ENCODE results near the gene SMIM41. TPM values are rescaled to one million over a fixed set of nuclear protein-coding genes. Genes with fewer than 3 reads are reported as not detected.

The SMIM41 gene
- total RNA-seq, 6 experiments from 2014 or later, result not detected

DNA sequence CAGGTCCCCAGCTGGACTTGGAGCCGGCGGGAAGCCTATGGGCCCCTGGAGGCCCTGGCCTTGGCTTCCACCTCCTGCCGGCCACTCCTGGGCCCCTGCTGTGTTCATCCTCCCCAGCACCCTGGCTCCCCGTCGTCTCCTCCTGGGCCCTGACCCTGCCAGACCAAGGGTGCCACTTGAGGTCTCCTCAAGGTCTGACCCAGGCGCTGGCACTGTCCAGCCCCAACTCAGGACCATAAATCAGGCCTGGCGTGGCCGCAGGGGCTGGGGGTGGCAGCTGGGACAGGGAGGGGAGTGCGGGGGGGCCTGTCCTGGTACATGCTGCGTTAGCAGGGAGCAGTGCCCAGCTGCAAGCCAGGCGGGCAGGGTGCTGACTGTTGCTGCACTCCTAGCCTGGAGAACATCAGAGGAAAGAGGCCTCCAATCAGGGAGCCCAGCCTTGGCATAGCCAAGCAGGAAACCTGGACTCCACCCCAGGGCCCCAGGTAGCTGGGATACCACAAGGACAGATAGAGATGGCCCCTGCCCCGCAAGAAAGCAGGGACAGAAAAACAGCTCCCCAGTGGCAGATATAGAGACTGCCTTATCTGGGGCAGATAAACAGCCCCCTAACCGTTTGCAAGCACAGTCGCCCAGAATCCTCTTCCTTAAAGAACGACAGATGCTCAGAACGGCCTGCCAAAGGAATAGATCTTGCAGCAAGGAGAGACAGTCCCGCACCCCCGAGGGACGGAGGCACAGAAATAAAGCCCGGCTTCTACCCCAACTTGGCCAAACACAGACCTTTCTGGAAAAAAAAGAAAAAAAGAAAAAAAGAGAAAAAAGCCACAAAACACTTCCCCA is 16.2 kb upstream of the SMIM41 start:
- Mint-ChIP-seq H3K36me3 (ENCODE audit: low read depth) (no peaks in the 10 kb centered on the region; the same call in 1 of the 2 replicates), H3K4me3 (no peak overlapping the region), H3K4me1 (ENCODE audit: low read depth) (peaks cover 38% of the 10 kb centered on the region), H3K27ac (peak overlapping the region; percentile 92), H3K27me3 (ENCODE audit: insufficient read depth) (peaks cover 41% of the 10 kb centered on the region), H3K9me3 (no peaks in the 10 kb centered on the region; the same call in 1 of the 2 replicates)
- DNase-seq, result no peak
- TF ChIP-seq CTCF (IDR thresholded peaks at IDR 0.05), result no peak

- peak; percentile 64 for DNase-seq
- Mint-ChIP-seq H3K27me3 (ENCODE audit: insufficient read depth) (peaks cover 33% of the 10 kb centered on the region), H3K9me3 (no peaks in the 10 kb centered on the region; the same call in 1 of the 2 replicates), H3K4me3 (peak overlapping the region; percentile 26; the same call in 1 of the 2 replicates), H3K36me3 (ENCODE audit: low read depth) (no peaks in the 10 kb centered on the region), H3K27ac (peak overlapping the region; percentile 92), H3K4me1 (ENCODE audit: low read depth) (peaks cover 41% of the 10 kb centered on the region)
- TF ChIP-seq CTCF (IDR thresholded peaks at IDR 0.05), result no peak
Measured at GRCh38 chr12:52063981-52064649, 15.4 kb upstream of the SMIM41 start.

GRCh38 chr12:52066346-52067080 is 13.0 kb upstream of the SMIM41 start:
- H3K4me3 Mint-ChIP-seq, result no peak overlapping the region
- peaks cover 14% of the 10 kb centered on the region for H3K36me3 Mint-ChIP-seq (ENCODE audit: low read depth)
- no peaks in the 10 kb centered on the region for H3K9me3 Mint-ChIP-seq
- peaks cover 10% of the 10 kb centered on the region; the same call in 1 of the 2 replicates for H3K27me3 Mint-ChIP-seq (ENCODE audit: insufficient read depth)
- 0 out of 2 replicates have a peak, but pooled peaks have one; percentile 14 for TF ChIP-seq CTCF (IDR thresholded peaks at IDR 0.05)
- peaks cover 58% of the 10 kb centered on the region for H3K4me1 Mint-ChIP-seq (ENCODE audit: low read depth)
- no peak overlapping the region for H3K27ac Mint-ChIP-seq
- no peak for DNase-seq

DNA sequence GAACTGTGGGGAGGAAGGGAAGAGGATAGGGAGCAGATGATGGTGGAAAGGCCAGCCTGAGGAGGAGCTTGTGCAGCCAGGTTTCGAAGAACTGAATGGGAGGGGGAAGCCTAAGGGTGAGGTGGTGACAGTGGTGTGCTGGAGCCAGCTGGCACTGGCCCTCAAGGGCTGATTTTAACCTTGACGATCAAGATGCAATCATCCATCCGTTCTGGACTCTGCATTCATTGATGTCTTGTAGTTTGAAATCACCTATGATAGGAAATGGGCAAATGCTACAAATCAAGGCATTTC is 12.5 kb upstream of the SMIM41 start:
- DNase-seq, result no peak
- Mint-ChIP-seq H3K9me3 (no peaks in the 10 kb centered on the region), H3K4me1 (ENCODE audit: low read depth) (peaks cover 63% of the 10 kb centered on the region), H3K27ac (no peak overlapping the region), H3K36me3 (ENCODE audit: low read depth) (peaks cover 17% of the 10 kb centered on the region), H3K4me3 (no peak overlapping the region), H3K27me3 (ENCODE audit: insufficient read depth) (peaks cover 9% of the 10 kb centered on the region; the same call in 1 of the 2 replicates)
- no peak for TF ChIP-seq CTCF (IDR thresholded peaks at IDR 0.05)

GRCh38 chr12:52069327-52070184 is 9.9 kb upstream of the SMIM41 start, which contains the start of gene ATG101:
TSS of gene ATG101 (plus strand) at chr12:52069978. CDS start at chr12:52073651, 3,673 bp downstream.
- Mint-ChIP-seq H3K9me3 (no peaks in the 10 kb centered on the region), H3K4me3 (peak within 1 kb of the TSS; percentile 94), H3K4me1 (ENCODE audit: low read depth) (peaks cover 75% of the 10 kb centered on the region), H3K27me3 (ENCODE audit: insufficient read depth) (no peaks in the 10 kb centered on the region), H3K27ac (peak within 1 kb of the TSS; percentile 100), H3K36me3 (ENCODE audit: low read depth) (peaks cover 36% of the 10 kb centered on the region)
- DNase-seq, result peak; percentile 93
- peak; percentile 43; the same call in 1 of the 2 replicates for TF ChIP-seq CTCF (IDR thresholded peaks at IDR 0.05)

Data from HFFc6 (cell line).